Stimulated activated CD4-positive, alpha-beta T cell treated with anti-CD3 and anti-CD28 coated beads, Interleukin-4, amount 100 ng/mL, for 24 hours (primary cell): ENCODE results near the gene TRPC4.

Experiments
- DNase-seq: peaks from one replicate; pipeline ENCODE4 v3.0.0-alpha.2; 2020

TRPC4 gene

DNA sequence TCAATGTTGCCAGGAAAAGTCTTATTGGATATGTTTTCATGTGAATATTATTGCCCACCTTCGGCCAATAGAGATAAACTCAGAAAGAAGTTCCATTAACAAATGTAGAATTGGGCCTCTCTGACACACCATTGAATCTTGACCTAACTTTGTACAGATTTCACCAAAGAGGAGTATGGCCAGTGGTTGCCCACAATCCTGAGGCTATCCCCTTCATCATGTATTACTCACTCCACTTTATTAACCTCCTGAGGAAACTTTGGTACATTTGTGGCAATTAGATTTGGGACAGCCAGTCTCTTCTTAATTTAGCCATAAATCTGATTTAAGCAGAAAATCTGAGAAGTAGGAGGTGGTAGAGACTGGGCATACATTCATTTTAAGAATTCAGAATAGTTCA, 217.7 kb downstream of the TRPC4 start:
- no peak for DNase-seq

DNA sequence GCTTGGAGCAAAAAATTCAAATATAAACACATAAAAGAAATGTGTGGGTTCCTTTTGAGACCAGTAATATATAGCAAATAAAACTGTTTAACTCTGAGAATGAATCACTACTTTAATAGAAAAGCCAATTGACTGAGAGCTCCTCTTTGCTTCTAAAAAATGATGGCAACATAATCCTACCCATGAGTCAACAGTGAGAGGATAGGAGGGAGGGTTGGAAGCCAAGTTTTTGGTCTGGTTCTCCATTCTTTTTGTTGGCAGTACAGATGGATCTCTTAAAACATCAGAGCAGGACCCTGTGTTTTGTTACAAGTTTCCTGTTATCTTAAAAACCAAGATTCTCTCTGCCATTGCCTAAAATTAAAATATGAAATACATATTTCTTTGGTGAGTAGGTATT, 221.0 kb downstream of the TRPC4 start:
- no peak for DNase-seq

DNA sequence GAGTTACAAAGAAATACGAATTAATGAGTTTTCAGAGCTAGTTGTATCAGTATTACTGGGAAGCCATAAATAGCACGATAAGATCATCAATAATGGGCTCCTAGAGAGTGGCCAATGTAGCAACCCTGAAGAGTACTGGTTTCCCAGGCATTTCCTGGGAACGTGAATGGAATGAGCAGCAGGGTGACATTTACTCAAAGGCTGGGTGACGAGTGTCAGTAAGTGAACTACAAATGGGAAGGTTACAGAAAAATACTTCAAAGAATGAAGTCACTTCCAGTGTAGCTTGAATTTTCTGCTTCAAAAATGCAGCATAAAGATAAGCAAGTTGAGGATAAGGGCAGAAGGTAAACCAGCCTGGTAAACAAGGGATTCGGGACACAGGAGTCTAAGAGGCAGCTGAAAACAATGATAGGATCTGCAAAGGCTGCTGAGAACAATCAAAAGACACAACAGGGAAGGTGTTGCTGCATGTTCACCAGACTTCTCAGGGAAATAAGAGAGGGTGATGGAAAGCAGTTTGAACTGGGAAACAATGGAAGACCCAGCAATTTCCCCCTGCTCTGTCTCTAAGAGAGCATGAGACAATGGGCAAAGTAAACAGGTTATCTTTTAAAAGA, 222.4 kb downstream of the TRPC4 start:
- DNase-seq, result no peak

DNA sequence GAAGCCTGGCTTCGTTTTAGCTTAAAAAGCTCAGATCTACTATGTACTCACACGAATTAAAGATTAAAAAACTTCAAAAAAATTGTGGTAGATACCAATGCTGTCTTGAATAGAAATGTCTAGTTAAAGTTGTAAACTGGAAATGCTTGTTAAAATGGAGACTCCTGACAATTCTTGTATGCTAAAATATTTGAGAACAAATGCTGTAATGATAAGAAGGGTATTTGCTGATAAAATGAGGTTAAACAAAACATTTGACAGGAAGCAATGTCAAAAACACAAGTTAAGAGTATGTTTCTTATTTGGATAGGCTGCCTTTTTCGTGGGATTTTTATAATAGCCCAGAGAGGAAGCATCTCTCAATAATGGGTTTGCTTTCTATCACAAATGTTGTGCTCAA, 223.0 kb downstream of the TRPC4 start:
- no peak for DNase-seq

DNA sequence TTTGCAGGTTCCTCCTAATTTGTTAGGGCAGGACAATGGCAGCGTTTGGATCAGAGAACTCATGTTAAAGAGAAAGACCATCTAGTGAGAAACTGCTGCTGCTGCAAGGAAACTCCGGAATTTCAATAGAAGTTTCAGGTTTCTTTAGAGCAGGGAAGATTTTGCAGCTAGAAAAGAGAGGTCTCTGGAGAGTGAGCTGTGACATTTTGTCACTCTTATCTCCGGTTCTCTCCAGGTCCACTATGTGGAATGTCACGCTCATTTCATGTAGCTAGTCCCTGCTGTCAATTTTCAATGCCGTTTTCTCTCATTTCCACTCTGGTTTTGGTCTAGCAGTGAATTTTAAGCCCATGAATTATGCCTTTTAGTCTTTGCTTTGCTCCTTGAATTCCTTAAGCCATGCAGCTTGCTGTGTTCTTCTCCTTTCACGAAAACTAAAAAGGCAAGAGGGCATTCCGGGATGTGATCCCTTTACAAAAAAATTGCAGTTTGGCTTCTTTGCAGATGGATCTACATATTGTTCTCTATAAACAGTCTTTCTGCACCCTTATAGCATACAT, 224.3 kb downstream of the TRPC4 start:
- no peak for DNase-seq

DNA sequence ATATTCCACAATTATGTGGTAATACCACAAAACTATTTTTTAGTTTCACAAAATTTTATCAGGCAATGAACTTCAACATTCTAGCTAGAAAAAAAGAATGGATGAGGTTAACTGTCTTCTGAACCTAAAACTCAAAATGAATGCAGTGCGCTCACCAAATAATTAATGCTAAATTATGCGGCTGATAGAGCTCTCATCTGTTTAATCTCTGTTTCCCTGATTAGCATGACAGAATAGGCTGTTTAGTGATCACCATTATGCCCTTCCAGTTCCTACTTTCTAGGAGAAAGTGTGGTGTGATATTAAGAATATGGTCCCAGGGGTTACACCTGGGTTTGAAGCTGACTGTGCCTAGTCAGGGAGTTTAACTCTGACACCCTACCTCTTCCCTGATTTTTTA, 228.2 kb downstream of the TRPC4 start:
- DNase-seq, result no peak

DNA sequence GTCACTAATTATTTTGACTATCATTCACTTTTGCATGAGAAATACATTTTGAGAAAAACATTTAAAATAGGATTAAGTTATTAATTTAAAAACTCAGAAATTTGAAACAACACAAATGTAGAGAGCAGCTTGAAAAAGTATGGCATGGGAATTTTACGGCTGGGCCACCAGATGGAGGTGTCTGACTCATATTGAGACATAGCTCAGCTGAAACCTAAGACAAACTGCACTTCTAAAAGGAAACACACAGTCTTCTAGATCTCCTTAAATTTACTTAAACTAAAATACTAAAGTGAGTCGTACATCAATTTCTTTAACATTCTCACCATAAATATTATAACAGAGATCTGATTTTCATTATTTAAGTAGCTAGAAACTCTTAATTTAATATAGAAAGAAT, 229.1 kb downstream of the TRPC4 start:
- DNase-seq, result no peak

DNA sequence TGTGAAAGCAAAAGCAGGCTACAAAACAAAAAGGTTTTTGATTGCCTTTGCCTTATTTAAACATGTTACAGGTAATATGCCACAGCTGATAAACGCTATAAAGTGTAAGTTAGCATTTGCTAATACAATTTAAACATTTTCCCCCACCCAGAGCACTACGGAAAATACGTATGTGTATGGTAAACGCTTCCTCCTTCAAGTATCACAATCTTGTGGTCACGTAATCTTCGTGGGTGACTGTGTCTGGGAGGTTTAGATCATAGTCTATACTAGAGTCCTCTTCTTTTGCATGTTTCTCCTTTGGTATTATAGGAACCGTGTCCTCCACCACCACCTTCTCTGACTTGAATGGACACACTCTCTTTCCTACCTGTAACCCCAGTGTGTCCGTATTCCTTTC, 232.9 kb downstream of the TRPC4 start:
- DNase-seq, result no peak

DNA sequence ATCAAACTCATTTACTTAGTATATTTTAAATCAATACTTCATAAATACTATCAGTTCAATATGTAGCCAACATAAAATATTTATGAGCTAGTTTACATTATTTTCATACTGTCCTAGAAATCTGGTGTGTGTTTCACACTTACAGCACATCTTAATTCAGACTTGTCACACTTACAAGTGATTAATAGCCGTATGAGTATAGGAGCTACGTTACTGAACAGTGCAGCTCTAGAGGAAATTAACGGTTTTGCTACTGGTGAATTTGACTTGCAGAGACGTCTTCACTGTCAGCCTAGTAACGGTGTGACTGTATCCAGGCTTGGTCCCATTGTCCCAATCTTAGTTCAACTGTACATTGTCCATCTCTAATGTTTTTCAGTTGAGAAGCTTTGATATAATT, 237.3 kb downstream of the TRPC4 start:
- DNase-seq, result no peak

DNA sequence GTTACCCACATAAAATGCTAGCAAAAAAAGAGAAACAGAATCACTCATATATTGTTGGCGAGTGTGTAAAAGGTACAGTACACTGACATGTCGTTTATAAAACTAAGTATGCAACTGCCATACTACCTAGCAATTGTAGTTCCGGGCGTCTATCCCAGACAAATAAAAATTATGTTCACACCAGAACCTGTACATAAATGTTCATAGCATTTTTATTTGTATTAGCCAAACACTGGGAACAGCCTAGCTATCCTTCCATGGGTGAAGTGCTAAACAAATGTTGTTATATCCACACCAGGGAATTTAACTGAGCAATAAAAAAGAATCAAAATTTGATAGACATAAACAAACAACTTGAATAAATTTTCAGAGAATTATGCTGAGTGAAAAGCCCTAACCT, 242.1 kb downstream of the TRPC4 start:
- DNase-seq, result no peak

DNA sequence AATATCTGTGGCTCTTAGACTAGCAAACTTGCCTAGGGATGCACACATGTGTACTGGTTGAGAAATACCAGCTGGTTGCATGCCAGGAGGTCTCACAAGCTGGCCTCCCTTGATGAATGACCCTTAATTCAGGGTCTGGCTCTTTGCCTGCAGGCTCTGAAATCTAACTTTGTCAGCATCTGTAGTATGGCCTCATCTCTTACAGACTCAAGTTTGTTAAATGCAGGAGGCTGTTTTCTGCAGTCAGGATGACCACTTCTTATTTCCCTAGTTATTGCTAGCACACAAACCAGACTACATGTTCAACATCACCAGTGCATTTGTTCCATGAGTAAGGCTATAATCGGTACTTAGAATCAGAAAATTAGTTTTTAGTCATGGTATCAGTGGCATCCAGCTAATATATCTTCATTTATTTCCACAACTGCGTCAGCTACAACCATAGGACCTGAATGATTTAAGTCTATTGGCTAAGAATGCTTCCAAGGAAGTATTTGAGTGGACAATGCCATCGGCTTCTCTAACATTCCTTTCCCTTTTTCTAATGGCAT, 247.7 kb downstream of the TRPC4 start:
- DNase-seq, result no peak

DNA sequence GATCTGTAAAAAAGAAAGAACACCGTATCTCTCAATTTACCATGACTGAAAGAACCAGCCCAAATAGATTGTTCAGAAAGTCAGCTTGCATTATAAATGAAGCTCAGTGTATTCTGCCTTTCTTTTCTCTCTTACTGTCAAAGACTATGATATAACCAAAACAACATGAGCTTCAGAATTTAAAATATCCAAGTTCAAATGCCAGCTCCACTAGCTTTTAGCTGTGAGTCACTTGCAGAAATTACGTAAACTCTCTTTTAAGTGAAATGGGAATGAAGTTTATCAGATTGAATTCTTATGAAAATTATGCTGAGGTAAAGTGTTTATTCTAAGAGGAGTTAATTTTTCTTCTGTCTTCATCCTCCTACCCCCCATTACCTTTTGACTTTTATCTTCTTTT, 251.0 kb downstream of the TRPC4 start:
- no peak for DNase-seq

DNA sequence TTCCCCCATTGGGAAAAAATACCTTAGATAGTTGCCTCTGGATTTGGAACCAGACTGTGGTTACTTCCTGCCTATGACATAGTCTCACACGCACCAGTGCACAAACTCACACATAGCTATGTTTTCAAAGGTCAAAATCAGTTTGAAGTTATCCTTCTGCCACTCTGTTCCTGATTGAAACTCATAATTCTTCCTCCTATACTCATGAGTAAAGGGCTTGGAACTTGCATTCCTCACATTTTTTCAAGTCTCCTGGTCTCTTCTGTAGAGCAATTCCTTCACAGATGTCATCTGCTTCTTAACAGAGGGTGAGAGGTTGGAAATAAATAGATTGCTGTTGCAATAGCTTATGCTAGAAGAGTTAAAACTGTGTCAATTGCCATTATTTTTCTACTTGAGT, 252.4 kb downstream of the TRPC4 start:
- no peak for DNase-seq

DNA sequence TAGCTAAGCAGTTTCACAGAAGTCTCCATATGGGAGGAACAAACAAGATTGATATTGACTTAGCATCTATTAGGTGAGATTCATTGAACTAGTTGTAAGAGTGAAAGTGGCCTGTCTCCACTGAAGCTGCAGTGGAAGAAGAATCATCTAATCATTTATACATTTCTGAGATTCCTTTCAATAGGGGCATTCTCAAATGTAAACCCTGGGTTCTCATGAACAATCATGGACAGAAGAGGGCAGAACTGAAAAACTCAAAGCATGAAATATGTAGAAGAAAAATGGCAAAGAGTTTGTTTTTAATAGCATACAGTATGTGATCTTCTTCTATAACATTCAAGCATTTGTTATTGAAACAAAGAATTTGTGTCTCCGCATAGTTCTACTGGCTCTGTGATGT, 253.4 kb downstream of the TRPC4 start:
- DNase-seq, result no peak

DNA sequence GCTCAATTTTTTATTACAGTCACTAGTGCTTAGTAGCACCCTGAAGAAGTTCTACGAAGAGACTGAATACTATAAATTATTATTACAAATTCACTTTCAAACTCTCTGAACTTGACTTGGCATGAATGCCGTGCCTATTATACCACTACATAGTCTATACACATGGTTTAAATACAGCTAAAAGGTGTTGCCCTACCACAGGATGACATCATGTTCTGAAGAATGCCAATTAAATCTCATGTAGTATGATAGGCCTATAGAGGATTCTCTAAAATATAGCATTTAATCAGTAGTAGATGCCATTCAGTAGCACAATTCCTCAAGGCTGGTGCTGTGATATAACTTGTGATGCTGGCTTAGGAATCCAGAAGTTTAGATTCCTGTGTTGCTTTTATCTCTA, 254.3 kb downstream of the TRPC4 start:
- no peak for DNase-seq

DNA sequence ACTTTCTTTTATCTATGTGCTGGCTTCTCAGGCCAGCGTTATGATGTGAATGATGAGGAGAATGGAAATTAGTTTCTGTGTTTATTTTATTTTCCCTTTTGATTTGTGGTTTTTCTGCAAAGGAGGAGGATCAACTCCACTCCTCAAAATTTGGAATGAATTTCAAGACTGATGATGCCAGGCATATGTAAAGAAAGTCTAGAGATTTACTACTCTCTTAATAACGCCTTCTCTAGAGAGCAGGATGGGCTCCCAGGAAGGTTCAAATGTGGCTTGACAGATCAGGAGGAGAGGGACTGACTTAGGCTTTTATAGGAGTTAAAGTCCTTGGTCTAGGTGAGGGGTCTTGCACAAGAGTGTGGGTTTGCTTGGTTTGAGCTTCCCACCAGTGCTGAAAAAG, 255.9 kb downstream of the TRPC4 start:
- no peak for DNase-seq

DNA sequence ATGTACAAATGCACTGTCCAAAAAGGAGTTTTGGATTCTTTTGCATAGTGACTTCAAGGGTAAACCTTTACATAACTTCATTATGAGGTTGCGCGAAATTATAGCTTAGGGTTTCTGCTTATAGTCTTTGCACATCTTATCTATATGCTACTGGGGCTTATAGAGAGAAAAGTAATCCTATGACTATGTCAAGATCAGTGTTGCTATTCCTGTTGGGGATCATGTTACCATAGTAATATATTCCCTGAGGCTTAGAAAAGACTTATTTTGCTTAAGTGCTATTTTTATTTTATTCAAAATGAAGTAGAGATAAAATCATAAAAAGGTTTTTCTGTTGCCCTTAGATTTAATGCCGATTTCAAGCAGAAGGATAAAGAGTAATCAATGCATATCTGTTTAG, 256.3 kb downstream of the TRPC4 start:
- DNase-seq, result no peak

DNA sequence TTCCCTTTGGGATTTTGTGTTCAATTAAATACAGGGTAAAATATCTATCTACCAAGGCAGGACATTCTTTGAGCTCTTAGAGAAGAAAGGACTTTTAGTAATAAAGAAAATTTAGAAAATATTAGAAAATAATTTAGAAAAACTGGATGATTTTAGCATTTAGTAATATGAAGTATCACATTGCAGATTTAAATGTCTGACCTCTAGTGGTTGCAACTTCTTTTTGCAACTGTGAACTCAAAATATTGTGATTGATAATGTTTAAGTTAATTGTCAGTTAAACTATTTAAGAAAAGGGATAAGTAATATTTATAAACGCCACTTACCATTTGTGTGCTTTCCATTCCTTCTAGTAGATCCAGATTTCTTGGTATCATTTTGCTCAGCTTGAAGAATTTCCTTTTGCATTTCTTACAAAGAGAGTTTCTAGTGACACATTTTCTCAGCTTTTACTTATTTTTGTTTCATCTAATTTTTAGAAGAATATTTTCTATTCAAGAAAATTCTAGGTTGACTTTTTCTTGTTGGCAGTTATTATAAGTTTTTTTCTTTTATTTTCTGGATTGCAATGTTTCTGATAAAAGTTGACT, 260.7 kb downstream of the TRPC4 start:
- DNase-seq, result no peak

DNA sequence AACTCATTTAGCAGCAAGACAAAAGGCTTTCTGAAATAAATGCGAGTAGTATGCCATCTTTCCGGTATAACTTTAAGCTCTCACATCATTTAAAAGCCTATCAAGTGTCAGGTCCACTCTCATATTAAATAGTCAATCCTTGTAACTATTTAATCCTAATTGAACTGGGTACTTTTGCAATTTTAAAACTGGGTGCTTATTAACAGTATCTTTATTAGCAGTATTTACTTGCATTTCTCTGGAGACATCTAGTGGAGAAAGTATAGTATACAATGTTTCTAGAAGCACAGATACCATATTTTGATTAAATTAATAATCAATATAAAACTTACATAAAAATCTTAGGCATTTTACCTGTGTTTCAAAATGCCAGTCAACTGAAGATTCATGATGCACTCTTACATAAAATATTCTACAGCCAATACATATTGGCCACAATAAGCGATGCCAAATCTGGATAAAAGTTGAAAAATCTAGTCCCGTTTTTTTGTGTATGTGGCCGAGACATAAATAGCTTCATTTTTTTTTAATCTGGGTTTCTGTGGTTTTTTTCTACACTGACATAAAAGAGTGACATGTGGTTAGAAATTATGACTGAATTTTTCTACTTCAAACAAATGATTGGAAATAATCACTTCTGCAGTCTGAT, 266.7 kb downstream of the TRPC4 start:
- DNase-seq, result no peak

DNA sequence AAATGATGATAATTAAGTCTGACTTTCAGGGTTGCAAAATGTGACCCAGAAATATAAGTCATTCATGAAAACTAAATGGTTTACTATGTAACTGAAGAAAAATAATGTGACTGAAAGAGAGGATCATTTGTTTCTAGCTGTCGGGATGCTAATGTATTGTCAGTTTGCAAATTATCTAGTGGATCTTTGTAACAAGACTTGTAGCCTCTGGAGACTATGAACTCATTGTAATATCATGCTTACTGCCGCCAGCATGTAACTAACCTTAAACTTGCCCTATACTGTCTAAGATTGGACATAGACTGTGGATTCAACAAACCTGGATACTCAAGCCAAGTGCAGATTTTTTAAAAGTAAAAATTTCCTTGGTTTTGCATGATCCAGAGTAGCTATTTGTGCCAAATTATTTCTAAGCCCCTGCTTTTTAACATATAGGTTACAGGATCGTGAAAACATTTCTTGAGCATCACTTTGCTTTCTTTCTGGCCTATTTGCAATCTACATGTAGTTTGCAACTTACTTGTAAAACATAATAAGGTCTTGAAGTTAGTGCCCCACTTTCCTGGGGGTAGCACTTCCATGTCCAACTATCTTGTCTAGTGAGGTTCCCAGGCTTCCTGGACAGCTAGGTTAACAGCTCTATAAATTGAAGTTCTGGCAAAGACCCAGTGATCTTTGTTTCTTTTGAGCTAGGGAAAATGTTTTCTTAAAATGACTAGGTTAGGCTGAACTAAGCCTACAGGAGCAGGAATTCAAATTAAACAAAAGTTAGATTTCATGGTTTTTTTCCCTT, 267.7 kb downstream of the TRPC4 start:
- no peak for DNase-seq

DNA sequence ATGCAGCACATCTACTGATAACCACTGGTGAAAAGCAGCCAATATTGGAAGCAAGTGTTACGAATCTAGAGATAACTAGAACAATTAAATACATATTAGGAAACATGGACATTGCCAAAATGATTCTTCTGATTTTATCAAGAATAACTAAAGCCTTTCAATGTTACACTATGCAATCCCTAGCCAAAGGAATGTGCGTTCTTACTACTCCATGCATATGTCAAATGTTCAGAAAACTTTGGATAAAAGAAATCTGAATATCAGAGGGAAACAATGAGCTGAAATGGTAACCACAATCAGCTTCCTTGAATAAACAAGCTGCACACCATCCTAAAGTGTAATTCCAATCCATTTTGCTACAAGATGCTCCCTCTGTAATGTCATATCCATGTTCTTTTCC, 270.1 kb downstream of the TRPC4 start:
- DNase-seq, result no peak

DNA sequence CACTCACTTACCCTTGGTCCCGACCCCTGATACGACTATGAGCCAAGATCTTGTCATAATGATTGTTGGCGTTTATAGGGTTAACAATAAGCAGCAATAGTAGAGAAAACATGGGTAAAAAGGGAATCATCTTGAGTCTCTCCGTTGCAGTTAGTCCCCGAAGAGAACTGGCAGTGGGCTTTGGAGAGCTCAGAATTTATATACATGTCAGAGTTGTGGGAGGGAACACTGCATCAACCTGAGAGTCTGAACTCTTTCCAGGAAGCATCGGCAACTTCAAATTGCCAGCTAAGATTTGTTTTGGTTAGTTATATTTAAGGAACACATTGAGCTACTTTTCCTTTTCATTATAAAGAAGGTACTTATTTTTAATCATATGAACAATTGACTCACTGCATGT, 271.0 kb downstream of the TRPC4 start, which contains the start of gene POSTN:
Gene POSTN, minus strand, starts transcription at position 172 of the 400 bp plus-strand sequence. Its CDS starts 42 bp downstream, at position 130.
- no peak for DNase-seq

DNA sequence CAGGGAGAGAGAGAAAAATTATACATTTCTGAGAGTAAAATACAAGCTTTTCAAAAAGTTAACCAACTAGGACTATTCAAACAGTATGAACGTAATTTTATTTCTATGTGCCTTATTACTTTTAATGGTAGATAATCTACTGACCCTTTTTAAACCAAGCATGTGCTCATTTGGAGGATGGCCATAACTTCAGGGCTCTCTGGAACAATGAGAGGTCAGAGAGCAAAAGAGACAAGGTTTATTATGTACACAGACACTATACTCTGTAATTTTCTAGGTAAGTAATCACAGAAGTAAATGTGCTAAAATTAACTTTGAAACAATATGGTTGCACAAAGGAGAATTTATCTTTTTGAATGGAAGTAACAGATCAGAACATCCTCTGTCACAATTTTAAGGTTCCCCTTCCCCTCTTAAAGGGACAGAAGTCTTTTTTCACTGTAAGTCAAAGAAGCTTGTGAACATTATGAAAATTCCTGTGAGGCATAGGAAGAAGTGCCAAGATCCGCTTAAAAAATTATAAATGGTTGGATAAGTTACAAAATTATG, 272.0 kb downstream of the TRPC4 start:
- DNase-seq, result no peak
